Spleen (tissue), 7 donors: ENCODE results near the gene CACNA1C.

Source experiments
- POLR2A ChIP-seq, 3 donors: fragments of 450-650 bp; IDR thresholded peaks; one replicate each; pipeline ENCODE4 v1.5.1; 2017; ENCODE audit warnings: antibody characterized with exemption in 3 of 3, mild to moderate bottlenecking in 1 of 3
- TF ChIP-seq, protein P1 (sequence below), 11 experiments: fragments of 200-600 bp in 7 of 11; fragments of 450-650 bp in 4 of 11; sonication (generic) in 4 of 11; IDR thresholded peaks in 8 of 11; conservative IDR thresholded peaks in 3 of 11; 1 replicate in 7 of 11; 2 replicates in 4 of 11; pipeline versions ENCODE4 v1.4.0 to v1.8.0; 2016 to 2021; ENCODE audit warnings: antibody characterized with exemption in 11 of 11, inconsistent platforms in 4 of 11, mild to moderate bottlenecking in 1 of 11
- donor health status: DM: no; HTN: no; CAD: no; lungs with moderate emphysema.
- donor health status: DM: no; HTN: no; CAD: no.
- donor health status: DM: no; HTN: no; CAD: no.

DNA sequence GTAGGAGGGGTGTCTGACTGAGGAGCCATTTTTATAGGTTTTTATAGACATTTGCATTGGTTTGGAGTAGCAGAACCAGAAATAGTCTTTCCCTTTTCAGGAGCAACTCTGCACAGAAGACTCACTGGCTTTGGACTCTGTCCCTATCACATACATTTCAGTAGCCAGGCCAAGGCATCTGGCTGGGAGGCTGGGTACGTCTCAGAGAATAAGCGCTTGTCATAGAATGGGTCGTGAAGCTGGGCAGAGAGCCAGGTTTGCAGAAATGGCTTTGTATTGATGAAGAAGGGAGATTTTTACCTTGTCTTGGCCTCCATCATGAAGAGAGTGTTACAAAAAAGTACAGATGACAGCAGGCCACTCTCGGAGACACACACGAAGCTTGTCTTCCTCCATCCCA lies 98.6 kb downstream of the CACNA1C start:
- TF ChIP-seq POLR2A (IDR thresholded peaks at IDR 0.05), result no peak
- TF ChIP-seq, protein P1, sequence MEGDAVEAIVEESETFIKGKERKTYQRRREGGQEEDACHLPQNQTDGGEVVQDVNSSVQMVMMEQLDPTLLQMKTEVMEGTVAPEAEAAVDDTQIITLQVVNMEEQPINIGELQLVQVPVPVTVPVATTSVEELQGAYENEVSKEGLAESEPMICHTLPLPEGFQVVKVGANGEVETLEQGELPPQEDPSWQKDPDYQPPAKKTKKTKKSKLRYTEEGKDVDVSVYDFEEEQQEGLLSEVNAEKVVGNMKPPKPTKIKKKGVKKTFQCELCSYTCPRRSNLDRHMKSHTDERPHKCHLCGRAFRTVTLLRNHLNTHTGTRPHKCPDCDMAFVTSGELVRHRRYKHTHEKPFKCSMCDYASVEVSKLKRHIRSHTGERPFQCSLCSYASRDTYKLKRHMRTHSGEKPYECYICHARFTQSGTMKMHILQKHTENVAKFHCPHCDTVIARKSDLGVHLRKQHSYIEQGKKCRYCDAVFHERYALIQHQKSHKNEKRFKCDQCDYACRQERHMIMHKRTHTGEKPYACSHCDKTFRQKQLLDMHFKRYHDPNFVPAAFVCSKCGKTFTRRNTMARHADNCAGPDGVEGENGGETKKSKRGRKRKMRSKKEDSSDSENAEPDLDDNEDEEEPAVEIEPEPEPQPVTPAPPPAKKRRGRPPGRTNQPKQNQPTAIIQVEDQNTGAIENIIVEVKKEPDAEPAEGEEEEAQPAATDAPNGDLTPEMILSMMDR (IDR thresholded peaks at IDR 0.05 in 8 of 11, conservative IDR thresholded peaks at IDR 0.05 in 3 of 11), result no peak
